ENCODE results near the gene MEGF11.

DNA sequence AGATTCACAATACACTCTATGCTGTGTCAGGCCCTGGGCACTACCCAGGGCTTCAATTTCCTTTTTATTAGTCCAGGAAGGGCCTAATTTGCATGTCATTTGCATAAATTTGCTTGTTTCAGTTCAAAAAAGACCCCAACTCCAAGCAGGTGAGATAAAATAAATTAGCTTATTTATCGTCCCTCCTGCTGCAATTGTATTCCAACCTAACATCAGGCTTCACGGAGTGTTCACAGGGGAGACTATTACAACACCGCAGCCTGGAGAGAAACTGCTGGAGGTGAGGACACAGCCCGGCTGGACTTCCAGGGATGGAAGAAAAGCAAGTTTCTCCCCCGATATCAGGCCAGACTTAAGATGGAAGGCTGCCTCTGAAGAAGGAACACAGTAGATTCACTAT lies 62.8 kb downstream of the MEGF11 start:
- TF ChIP-seq POLR2A (IDR thresholded peaks at IDR 0.05) (no peak), CTCF (IDR thresholded peaks at IDR 0.05) (no peak)
